Measurements from ENCODE around the gene ID2. TPM values are rescaled to one million over a fixed set of nuclear protein-coding genes. Genes with fewer than 3 reads are reported as not detected.

ID2 gene
- total RNA-seq, 1 experiment from 2014 or later: 48.6 TPM

DNA sequence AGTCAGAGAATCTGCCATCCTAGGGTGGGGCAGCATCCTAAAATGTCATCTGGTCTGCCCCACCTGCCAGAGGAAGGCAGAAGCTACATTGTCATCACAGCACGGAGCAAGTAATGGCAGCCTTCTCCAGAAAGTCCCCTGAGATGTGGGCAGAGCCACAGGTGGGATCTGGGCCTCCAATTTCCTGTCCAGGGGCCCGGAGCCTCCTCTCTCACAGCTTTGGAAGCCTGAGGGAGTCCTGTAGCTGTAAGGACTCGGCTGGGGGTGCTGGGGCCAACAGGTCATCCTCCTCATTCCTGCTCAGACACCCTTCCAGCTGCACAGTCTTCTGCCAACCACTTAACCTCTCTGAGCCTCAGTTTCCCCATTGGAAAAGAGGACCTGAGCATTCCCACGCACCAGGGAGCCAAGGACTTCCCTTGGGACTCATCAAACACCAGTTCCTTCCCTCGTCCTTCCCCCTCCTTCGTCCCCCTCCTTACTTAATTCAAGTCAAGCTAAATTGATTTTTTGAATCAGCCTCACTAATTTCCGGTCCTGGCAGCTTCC is 48.6 kb upstream of the ID2 start:
- Histone ChIP-seq H3K23ac (ENCODE audit: insufficient read length, low read depth, low read length) (no peak overlapping the region), H2BK5ac (ENCODE audit: insufficient read length, low read length) (no peak overlapping the region), H3K18ac (ENCODE audit: insufficient read length, low read depth, low read length) (no peak overlapping the region), H3K4me1 (ENCODE audit: insufficient read depth, low read length) (peaks cover 8% of the 10 kb centered on the region; the same call in 1 of the 2 replicates), H2AK5ac (ENCODE audit: insufficient read length, low read length) (no peak overlapping the region), H3K9ac (ENCODE audit: extremely low read depth, insufficient read length, low read length) (no peak overlapping the region), H4K91ac (ENCODE audit: insufficient read length, low read depth, low read length) (no peak overlapping the region), H3K23me2 (ENCODE audit: insufficient read length, low read depth, low read length, poor library complexity, severe bottlenecking) (peaks cover 2% of the 10 kb centered on the region), H3K27me3 (ENCODE audit: insufficient read depth, low read length) (no peaks in the 10 kb centered on the region; the same call in 1 of the 2 replicates), H2BK12ac (ENCODE audit: insufficient read length, low read depth, low read length) (no peak overlapping the region), H3K56ac (ENCODE audit: insufficient read length, low read depth, low read length) (no peak overlapping the region), H2BK15ac (ENCODE audit: low read depth, low read length) (no peak overlapping the region), H3K9me3 (ENCODE audit: control insufficient read depth, low read depth, low read length) (no peaks in the 10 kb centered on the region), H3T11ph (ENCODE audit: low read length) (no peak overlapping the region), H3K4ac (ENCODE audit: low read depth, low read length) (no peak overlapping the region), H2AFZ (ENCODE audit: low read length) (no peak overlapping the region), H3K79me2 (ENCODE audit: insufficient read depth, low read length) (no peaks in the 10 kb centered on the region), H2BK120ac (ENCODE audit: low read depth, low read length, poor library complexity, severe bottlenecking) (no peak overlapping the region), H3K27ac (ENCODE audit: insufficient read length, low read depth, low read length) (no peak overlapping the region), H2BK20ac (ENCODE audit: low read depth, low read length, poor library complexity, severe bottlenecking) (no peak overlapping the region), H3K79me1 (ENCODE audit: insufficient read depth, low read depth, low read length, poor library complexity, severe bottlenecking) (no peaks in the 10 kb centered on the region), H3K14ac (ENCODE audit: insufficient read depth, low read length) (no peak overlapping the region), H3K4me2 (ENCODE audit: insufficient read depth, insufficient read length, low read length) (no peak overlapping the region), H4K5ac (ENCODE audit: insufficient read length, low read depth, low read length) (no peak overlapping the region), H4K8ac (replicated peaks; ENCODE audit: insufficient read length, low read depth, low read length) (no peak overlapping the region), H4K20me1 (ENCODE audit: control insufficient read depth, insufficient read depth, insufficient read length) (no peaks in the 10 kb centered on the region)
- Mint-ChIP-seq H3K4me3 (no peak overlapping the region), H3K9me3 (no peaks in the 10 kb centered on the region; a peak in 2 of 5 replicates), H3K36me3 (ENCODE audit: insufficient read depth in 1 of 3, low read depth in 3 of 3) (no peaks in the 10 kb centered on the region; a peak in 1 of 7 replicates), H3K27me3 (ENCODE audit: low read depth) (peaks cover 13% of the 10 kb centered on the region), H3K4me1 (peaks cover 45 to 50% of the 10 kb centered on the region in 2 experiments), H3K27ac (no peak overlapping the region)
- whole genome bisulfite sequencing (ENCODE audit: extremely low coverage, insufficient read length, low lambda C conversion rate): no CpG with 5 or more reads among the region's 7 CpGs
- DNase-seq: no peak
- TF ChIP-seq, protein P1, sequence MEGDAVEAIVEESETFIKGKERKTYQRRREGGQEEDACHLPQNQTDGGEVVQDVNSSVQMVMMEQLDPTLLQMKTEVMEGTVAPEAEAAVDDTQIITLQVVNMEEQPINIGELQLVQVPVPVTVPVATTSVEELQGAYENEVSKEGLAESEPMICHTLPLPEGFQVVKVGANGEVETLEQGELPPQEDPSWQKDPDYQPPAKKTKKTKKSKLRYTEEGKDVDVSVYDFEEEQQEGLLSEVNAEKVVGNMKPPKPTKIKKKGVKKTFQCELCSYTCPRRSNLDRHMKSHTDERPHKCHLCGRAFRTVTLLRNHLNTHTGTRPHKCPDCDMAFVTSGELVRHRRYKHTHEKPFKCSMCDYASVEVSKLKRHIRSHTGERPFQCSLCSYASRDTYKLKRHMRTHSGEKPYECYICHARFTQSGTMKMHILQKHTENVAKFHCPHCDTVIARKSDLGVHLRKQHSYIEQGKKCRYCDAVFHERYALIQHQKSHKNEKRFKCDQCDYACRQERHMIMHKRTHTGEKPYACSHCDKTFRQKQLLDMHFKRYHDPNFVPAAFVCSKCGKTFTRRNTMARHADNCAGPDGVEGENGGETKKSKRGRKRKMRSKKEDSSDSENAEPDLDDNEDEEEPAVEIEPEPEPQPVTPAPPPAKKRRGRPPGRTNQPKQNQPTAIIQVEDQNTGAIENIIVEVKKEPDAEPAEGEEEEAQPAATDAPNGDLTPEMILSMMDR (conservative IDR thresholded peaks at IDR 0.05): no peak
